NT2/D1 (cell line): ENCODE data around the gene UBASH3B.

ENCODE experiments used
- DNase-seq: peaks from one replicate; pipeline ENCODE4 v3.0.0-alpha.2; 2011; ENCODE audit warnings: low read depth, low spot score
- H3K27me3 ChIP-seq: 2 replicates; pipeline ENCODE4 v1.6.0; 2011; ENCODE audit warnings: mild to moderate bottlenecking; ENCODE audit not compliant: insufficient read length, insufficient read depth
- H3K36me3 ChIP-seq: 2 replicates; pipeline ENCODE4 v1.6.1; 2011; ENCODE audit warnings: mild to moderate bottlenecking, low read length, mixed read lengths; ENCODE audit not compliant: insufficient read depth, insufficient read length
- H3K4me1 ChIP-seq: 2 replicates; pipeline ENCODE4 v1.5.1; 2011; ENCODE audit not compliant: insufficient read depth, insufficient read length
- H3K4me3 ChIP-seq: 2 replicates; pipeline ENCODE4 v1.5.1; 2011; ENCODE audit warnings: low read depth; ENCODE audit not compliant: insufficient read length
- H3K9ac ChIP-seq: 2 replicates; pipeline ENCODE4 v1.6.0; 2011; ENCODE audit warnings: low read depth; ENCODE audit not compliant: insufficient read length
- H3K9me3 ChIP-seq: 2 replicates; pipeline ENCODE4 v1.5.1; 2011; ENCODE audit warnings: mild to moderate bottlenecking, low read length; ENCODE audit not compliant: insufficient read depth
- SUZ12 ChIP-seq: IDR thresholded peaks from 2 replicates; pipeline ENCODE4 v1.6.1; 2011; ENCODE audit not compliant: insufficient read length, insufficient read depth; ENCODE audit errors: extremely low read depth
- YY1 ChIP-seq: IDR thresholded peaks from 2 replicates; pipeline ENCODE4 v1.6.1; 2011; ENCODE audit not compliant: insufficient read length, insufficient read depth
- ZNF274 ChIP-seq: IDR thresholded peaks from 2 replicates; pipeline ENCODE4 v1.6.1; 2011; ENCODE audit warnings: mild to moderate bottlenecking, low read depth, low read length

Gene UBASH3B

DNA sequence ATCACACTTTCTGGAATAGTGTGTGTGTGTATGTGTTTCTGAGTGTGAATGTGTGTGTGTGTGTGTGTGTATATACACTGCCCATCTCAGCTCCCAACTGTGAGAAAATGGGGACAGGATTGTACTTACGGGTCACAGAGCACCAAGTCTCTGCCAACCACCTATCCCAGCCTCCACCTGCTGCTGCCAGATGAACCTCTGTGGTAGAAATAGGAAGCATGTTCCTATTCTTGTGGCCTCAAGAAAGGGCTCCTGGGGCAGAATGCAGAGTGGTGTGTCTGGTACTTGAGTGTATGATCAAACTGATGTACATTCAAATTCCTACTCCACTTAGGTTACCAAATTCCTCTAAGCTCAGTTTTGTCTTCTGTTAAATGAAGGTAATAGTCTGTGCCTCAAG, 14.6 kb downstream of the UBASH3B start:
- H3K9ac ChIP-seq, result no peak overlapping the region
- H3K4me3 ChIP-seq, result no peak overlapping the region
- no peak for DNase-seq

DNA sequence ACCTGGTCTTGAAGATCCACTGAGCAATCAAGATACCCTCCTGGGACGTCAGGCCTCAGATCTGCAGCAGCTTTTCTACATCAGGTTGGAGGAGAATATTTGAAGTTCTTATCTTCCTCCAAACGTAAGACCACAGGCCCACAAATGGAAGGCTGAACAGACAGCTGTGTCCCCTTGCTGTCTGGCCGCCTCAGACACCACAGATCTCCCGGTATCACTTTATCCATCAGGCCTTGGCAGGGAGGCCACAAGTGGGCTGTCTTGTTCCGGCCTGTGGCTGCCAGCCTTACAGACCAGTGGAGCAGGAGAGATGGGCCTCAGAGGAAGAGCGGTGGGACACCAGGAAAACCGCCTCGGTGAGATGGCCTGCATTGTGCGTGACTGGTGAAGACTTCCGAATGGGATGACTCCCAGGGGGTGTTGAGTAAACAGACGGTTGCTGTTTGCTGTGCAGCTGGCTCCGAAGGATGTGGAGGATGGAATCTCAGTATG, 15.9 kb downstream of the UBASH3B start:
- peaks cover 32% of the 10 kb centered on the region for H3K36me3 ChIP-seq
- peaks cover 4% of the 10 kb centered on the region for H3K4me1 ChIP-seq
- no peak for DNase-seq
- H3K9me3 ChIP-seq, result no peaks in the 10 kb centered on the region
- TF ChIP-seq ZNF274, result no peak
- TF ChIP-seq SUZ12, result no peak
- no peak for TF ChIP-seq YY1
- no peaks in the 10 kb centered on the region for H3K27me3 ChIP-seq
- no peak overlapping the region for H3K9ac ChIP-seq
- no peak overlapping the region for H3K4me3 ChIP-seq

More for the DNA sequence above, 14.6 kb downstream of the UBASH3B start:
- Histone ChIP-seq H3K9me3 (no peaks in the 10 kb centered on the region), H3K4me1 (no peaks in the 10 kb centered on the region), H3K36me3 (peaks cover 32% of the 10 kb centered on the region), H3K27me3 (no peaks in the 10 kb centered on the region)
- no peak for TF ChIP-seq ZNF274
- no peak for TF ChIP-seq SUZ12
- no peak for TF ChIP-seq YY1

DNA sequence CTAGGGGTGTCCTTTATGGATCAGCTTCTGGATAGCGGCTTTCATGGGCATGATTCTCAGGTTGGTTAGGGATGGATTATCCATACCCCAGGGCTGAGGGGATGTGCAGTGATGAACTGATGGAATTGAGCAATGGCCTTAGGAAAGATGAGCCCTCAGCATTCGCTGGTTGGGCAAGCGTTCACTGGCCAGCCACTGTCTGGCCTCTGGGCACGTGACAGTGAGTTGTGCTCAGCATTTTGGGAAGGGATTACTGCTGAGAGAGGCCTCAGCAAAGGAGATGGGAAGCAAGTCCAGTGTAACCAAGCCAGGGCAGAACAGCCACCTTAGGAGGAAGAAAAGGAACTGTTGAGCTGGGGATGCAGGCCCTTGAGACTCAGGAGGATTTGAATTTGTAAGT, 17.4 kb downstream of the UBASH3B start:
- no peaks in the 10 kb centered on the region for H3K9me3 ChIP-seq
- peaks cover 32% of the 10 kb centered on the region for H3K36me3 ChIP-seq
- no peak overlapping the region for H3K4me3 ChIP-seq
- TF ChIP-seq YY1 (no peak), SUZ12 (no peak), ZNF274 (no peak)
- H3K27me3 ChIP-seq, result no peaks in the 10 kb centered on the region
- DNase-seq, result no peak
- no peak overlapping the region for H3K9ac ChIP-seq
- H3K4me1 ChIP-seq, result peaks cover 4% of the 10 kb centered on the region

DNA sequence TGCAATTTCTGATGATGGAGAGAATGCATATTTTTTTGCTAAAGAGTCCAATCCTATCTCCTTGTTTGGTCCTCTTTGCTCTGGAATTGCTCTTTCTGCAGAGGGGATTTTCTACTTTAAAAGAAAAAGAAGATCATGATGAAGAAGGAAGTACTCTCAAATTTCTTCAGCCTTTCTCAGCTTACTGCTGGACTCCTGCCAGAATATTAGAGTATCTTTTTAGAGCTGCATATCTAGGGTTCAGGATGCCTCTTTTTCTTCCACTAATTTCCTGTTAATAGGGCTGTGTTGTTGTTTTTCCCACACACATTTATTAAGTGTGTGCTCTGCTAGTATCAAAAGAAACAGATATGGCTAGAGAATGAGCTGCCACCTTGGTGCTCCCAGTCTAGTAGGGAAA, 18.2 kb downstream of the UBASH3B start:
- Histone ChIP-seq H3K27me3 (no peaks in the 10 kb centered on the region), H3K9me3 (no peaks in the 10 kb centered on the region), H3K4me3 (no peak overlapping the region), H3K9ac (no peak overlapping the region), H3K4me1 (peaks cover 4% of the 10 kb centered on the region), H3K36me3 (peaks cover 28% of the 10 kb centered on the region)
- DNase-seq, result no peak
- TF ChIP-seq ZNF274 (no peak), YY1 (no peak), SUZ12 (no peak)

DNA sequence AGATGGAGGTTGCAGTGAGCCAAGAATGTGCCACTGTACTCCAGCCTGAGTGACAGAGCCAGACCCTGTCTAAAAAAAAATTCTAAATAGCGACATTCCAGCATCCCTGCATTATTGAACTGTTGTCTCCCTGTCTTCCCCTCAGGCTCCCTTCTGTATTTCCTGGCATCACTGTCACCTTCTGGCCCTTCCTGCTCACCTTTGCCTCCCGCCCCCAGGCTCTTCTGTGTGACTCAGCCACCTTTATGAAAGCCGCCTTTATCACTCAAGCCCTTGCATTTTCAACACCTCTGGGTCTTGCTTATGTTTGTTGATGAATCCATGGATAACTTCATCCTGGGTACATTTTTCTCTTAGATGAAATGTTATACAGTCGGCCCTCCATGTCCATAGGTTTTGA, 21.1 kb downstream of the UBASH3B start:
- H3K9me3 ChIP-seq, result no peaks in the 10 kb centered on the region
- H3K9ac ChIP-seq, result no peak overlapping the region
- no peak for DNase-seq
- peaks cover 4% of the 10 kb centered on the region for H3K4me1 ChIP-seq
- H3K4me3 ChIP-seq, result no peak overlapping the region
- no peaks in the 10 kb centered on the region for H3K27me3 ChIP-seq
- H3K36me3 ChIP-seq, result peaks cover 12% of the 10 kb centered on the region
- TF ChIP-seq ZNF274 (no peak), SUZ12 (no peak), YY1 (no peak)

DNA sequence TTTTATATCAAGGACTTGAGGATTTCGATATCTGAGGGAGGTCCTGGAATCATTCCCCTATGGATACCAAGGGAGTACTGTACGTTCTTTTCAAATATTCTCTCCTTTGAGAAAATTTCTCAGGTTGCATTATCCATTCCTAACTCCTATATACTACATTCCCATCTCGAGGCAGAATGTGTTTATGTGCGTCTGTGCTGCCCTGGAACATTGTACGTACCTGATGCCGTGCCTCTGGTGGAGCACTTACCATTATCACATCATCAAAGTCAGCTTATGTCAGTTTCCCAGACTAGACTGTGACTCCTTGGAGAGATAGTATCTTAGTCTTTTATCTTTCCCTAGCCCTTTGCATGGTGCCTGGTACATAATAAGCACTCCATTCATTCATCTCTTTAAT, 21.7 kb downstream of the UBASH3B start:
- Histone ChIP-seq H3K27me3 (no peaks in the 10 kb centered on the region), H3K9me3 (no peaks in the 10 kb centered on the region), H3K4me3 (no peak overlapping the region), H3K4me1 (peaks cover 4% of the 10 kb centered on the region), H3K9ac (no peak overlapping the region), H3K36me3 (peaks cover 6% of the 10 kb centered on the region)
- DNase-seq, result no peak
- TF ChIP-seq SUZ12 (no peak), YY1 (no peak), ZNF274 (no peak)

DNA sequence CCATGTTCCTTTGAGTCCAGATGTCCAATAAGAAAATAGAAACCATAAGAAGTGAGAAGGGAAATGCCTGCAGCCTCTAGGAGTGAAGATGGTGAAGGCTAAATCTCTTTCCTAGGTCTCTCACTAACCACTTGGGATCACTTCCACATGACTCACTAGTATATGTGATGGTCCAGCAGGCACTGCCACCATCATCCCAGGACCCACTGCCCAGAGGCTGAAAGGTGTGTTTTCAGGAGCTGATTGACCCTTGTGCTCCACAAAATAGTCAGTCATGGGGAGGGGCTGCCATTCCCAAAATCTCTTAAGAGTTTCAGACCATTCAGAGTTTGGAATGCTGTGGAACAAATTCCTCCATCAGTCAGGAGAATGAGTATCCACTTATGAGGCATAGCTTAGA, 22.9 kb downstream of the UBASH3B start:
- DNase-seq, result no peak
- Histone ChIP-seq H3K9ac (no peak overlapping the region), H3K27me3 (no peaks in the 10 kb centered on the region), H3K36me3 (no peaks in the 10 kb centered on the region), H3K4me3 (no peak overlapping the region), H3K9me3 (no peaks in the 10 kb centered on the region), H3K4me1 (peaks cover 4% of the 10 kb centered on the region)
- no peak for TF ChIP-seq YY1
- no peak for TF ChIP-seq ZNF274
- TF ChIP-seq SUZ12, result no peak
